BJ (cell line): Measurements from ENCODE around the gene TYSND1. TPM values are rescaled to one million over a fixed set of nuclear protein-coding genes. Genes with fewer than 3 reads are reported as not detected.
"Not testable (repeated sequence)": the region's sequence is repeated elsewhere in the genome, so short reads cannot be mapped to it uniquely, and the experiment has no call there.

Source experiments
- CTCF ChIA-PET: fragments of 350-600 bp; formaldehyde crosslinking; extraction: SDS; loops from one replicate; lab custom pipeline; 2021; ENCODE audit warnings: antibody characterized with exemption, inconsistent platforms; lab: Yijun Ruan, JAX
- POLR2A ChIA-PET: fragments of 300-600 bp; sonication (Branson Sonifier 250); formaldehyde crosslinking; extraction: SDS; loops from one replicate; lab custom pipeline; 2021; ENCODE audit warnings: antibody characterized with exemption; lab: Charles Lee
- DNase-seq: peaks from one replicate; pipeline ENCODE4 v3.0.0-alpha.2; 2011; ENCODE audit warnings: low read depth
- H3K27me3 ChIP-seq: 2 replicates; pipeline ENCODE4 v1.6.0; 2011; ENCODE audit warnings: low read length; ENCODE audit not compliant: control insufficient read depth, insufficient read depth
- H3K36me3 ChIP-seq: 2 replicates; pipeline ENCODE4 v1.5.1; 2011; ENCODE audit warnings: low read length; ENCODE audit not compliant: control insufficient read depth, insufficient read depth
- H3K4me3 ChIP-seq: 2 replicates; pipeline ENCODE4 v1.5.1; 2011; ENCODE audit warnings: low read depth, mild to moderate bottlenecking, control low read depth, low read length
- polyA plus RNA-seq: library from polyadenylated mRNA; depleted of rRNA; stranded (reverse); fragments of >200 nt; gene quantifications from 2 replicates; pipeline ENCODE4 v1.2.3, GENCODE V29; 2011
- TF ChIP-seq, protein P1 (sequence below): IDR thresholded peaks from 2 replicates; pipeline ENCODE4 v1.5.1; 2011; ENCODE audit warnings: low read depth, mild to moderate bottlenecking, control low read depth, inconsistent platforms, low read length, moderate library complexity; ENCODE audit not compliant: insufficient read depth

TYSND1 gene
- polyA plus RNA-seq, 1 experiment = 5.3 TPM

DNA sequence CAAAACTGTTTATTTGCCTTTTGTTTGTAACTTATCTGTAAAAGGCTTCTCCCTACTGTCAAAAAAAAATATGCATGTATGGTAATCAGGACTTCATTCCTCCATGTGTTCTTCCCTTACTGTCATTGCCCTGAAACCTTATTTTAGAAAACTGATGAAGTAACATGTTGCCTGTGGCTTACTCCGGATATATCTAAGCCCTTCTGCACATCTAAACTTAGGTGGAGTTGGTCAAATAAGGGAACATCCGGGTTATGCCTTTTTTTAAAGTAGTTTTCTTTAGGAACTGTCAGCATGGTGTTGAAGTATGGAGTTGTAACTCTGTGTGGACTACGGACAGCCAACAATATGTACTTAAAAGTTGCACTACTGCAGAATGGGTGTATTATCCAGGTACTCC, 17.7 kb upstream of the TYSND1 start:
- CTCF ChIA-PET = no interaction called here
- DNase-seq = no peak
- peaks cover 7% of the 10 kb centered on the region for H3K36me3 ChIP-seq
- no peaks in the 10 kb centered on the region for H3K27me3 ChIP-seq
- H3K4me3 ChIP-seq = no peak overlapping the region
- POLR2A ChIA-PET = no interaction called here
- TF ChIP-seq, protein P1, sequence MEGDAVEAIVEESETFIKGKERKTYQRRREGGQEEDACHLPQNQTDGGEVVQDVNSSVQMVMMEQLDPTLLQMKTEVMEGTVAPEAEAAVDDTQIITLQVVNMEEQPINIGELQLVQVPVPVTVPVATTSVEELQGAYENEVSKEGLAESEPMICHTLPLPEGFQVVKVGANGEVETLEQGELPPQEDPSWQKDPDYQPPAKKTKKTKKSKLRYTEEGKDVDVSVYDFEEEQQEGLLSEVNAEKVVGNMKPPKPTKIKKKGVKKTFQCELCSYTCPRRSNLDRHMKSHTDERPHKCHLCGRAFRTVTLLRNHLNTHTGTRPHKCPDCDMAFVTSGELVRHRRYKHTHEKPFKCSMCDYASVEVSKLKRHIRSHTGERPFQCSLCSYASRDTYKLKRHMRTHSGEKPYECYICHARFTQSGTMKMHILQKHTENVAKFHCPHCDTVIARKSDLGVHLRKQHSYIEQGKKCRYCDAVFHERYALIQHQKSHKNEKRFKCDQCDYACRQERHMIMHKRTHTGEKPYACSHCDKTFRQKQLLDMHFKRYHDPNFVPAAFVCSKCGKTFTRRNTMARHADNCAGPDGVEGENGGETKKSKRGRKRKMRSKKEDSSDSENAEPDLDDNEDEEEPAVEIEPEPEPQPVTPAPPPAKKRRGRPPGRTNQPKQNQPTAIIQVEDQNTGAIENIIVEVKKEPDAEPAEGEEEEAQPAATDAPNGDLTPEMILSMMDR = no peak

GRCh38 chr10:70163448-70163847, 16.9 kb upstream of the TYSND1 start:
- DNase-seq = no peak
- Histone ChIP-seq H3K36me3 (peaks cover 7% of the 10 kb centered on the region), H3K4me3 (no peak overlapping the region), H3K27me3 (no peaks in the 10 kb centered on the region)
- ChIA-PET CTCF (interaction anchor here (0.6 to 1.1 kb wide), 2 partner anchors 12 to 201 kb away, joined by 3 read pairs; no protein-coding TSS in a partner anchor), POLR2A (no interaction called here)
- TF ChIP-seq, protein P1 = no peak

DNA sequence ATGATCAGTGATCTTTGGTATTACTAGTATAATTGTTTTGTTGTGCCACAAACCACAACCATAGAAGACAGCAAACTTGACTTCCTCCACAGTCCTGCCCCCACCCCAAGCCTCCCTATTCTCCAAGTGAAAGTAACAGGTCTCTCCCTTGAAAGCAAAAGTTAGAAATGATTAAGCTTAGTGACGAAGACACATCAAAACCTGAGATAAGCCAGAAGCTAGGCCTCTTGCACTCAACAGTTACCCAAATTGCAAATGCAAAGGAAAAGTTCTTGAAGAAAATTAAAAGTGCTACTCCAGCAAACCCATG, 16.3 kb upstream of the TYSND1 start:
- H3K36me3 ChIP-seq = peaks cover 7% of the 10 kb centered on the region
- DNase-seq = no peak
- TF ChIP-seq, protein P1 = no peak
- CTCF ChIA-PET = interaction anchor here (0.6 to 1.1 kb wide), 2 partner anchors 11 to 202 kb away, joined by 3 read pairs; no protein-coding TSS in a partner anchor
- POLR2A ChIA-PET = no interaction called here
- H3K27me3 ChIP-seq = no peaks in the 10 kb centered on the region
- no peak overlapping the region for H3K4me3 ChIP-seq

- ChIA-PET CTCF (interaction anchor here (1.1 to 2.4 kb wide), 2 partner anchors 16 to 202 kb away, joined by 3 to 9 read pairs; partner anchors contain the start of gene TYSND1), POLR2A (no interaction called here)
- no peak for DNase-seq
- H3K36me3 ChIP-seq = peaks cover 7% of the 10 kb centered on the region
- H3K27me3 ChIP-seq = no peaks in the 10 kb centered on the region
- TF ChIP-seq, protein P1 = no peak
- H3K4me3 ChIP-seq = no peak overlapping the region
These were observed 15.8 kb upstream of the TYSND1 start for GRCh38 chr10:70162151-70162891.

DNA sequence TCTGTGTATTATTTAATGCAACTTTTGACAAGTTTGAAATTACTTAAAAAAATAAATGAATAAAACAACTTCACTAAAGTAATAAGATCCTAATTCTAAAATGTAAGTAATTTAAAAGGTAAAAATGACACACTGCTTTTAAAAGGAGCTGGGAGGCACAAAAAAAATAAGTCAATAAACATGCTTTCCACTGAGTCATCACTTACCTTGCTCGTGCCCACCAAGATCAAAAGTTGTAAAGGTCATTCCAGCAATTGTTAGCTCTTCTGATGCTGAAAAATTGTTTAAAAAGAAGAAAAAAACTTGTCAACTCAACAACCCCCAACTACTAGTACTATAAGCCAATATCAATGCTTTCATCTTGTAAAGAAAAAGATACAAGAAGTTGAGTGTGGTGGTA, 14.3 kb upstream of the TYSND1 start:
- DNase-seq = no peak
- ChIA-PET POLR2A (no interaction called here), CTCF (interaction anchor here (0.9 to 2.4 kb wide), 3 partner anchors 11 to 44 kb away, joined by 3 to 9 read pairs (median 3); partner anchors contain the start of gene TYSND1)
- Histone ChIP-seq H3K4me3 (no peak overlapping the region), H3K27me3 (no peaks in the 10 kb centered on the region), H3K36me3 (peaks cover 14% of the 10 kb centered on the region)
- TF ChIP-seq, protein P1 = no peak

DNA sequence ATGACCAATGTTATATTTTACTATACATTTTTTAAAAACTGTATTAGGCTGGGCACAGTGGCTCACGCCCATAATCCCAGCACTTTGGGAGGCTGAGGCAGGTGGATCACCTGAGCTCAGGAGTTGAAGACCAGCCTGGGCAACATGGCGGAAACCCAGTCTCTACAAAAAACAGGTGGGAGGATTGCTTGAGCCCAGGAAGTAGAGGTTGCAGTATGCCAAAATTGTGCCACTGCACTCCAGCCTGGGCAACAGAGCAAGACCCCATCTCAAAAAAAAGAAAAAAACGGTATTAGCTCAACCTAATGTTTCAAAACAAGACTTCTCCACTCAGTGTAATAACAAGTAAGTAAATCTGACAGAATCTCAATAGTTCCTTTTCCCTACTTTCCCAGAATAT, 12.9 kb upstream of the TYSND1 start:
- POLR2A ChIA-PET = not testable (repeated sequence)

More for the DNA sequence above, 12.9 kb upstream of the TYSND1 start:
- not testable (repeated sequence) for H3K27me3 ChIP-seq, H3K4me3 ChIP-seq, DNase-seq
- peaks cover 18% of the 10 kb centered on the region for H3K36me3 ChIP-seq
- CTCF ChIA-PET = interaction anchor here (2.9 kb wide), 1 partner anchor 13 kb away, joined by 17 read pairs; the partner anchor contains the start of gene TYSND1
